GM21367 (cell line): ENCODE data around the gene CRPPA.
"Not testable (repeated sequence)": the region's sequence is repeated elsewhere in the genome, so short reads cannot be mapped to it uniquely, and the experiment has no call there.

Experiments
- ATAC-seq: cut with Tn5 transposase; IDR thresholded peaks from one replicate; pipeline ENCODE4 v1.9.1; 2021; ENCODE audit not compliant: unreplicated experiment

CRPPA gene

DNA sequence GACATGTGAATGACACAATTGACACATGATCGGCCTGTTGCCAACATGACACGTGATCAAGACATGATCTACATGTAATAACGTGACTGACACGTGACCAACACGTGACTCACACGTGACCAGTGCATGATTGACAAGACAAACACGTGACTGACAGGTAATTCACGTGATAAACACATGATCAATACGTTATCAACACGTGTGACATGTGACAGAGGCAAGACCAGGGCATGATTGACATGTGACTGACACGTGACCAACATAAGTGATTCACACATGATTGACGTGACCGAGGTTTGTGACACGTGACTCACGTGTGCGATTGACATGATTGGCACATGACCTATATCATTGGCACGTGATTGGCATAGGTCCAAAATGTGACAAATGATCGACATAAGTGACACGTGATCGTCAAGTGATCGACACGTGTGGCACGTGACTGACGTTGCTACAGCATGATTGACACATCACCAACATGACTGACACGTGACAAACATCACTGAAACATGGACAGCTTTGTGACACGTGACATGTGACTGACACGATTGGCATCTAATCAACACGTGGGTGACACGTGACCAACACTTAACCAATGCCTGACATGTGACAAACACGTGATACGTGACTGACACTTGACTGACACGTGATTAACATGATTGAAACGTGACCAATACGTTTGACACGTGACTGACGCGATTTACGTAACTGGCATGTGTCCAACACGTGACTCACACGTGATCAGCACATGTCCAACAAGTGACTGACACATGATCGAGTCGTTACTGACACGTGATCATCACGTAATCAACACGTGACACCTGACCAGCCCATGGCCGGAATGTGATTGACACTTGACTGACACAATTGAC, 23.0 kb downstream of the CRPPA start:
- no peak for ATAC-seq

DNA sequence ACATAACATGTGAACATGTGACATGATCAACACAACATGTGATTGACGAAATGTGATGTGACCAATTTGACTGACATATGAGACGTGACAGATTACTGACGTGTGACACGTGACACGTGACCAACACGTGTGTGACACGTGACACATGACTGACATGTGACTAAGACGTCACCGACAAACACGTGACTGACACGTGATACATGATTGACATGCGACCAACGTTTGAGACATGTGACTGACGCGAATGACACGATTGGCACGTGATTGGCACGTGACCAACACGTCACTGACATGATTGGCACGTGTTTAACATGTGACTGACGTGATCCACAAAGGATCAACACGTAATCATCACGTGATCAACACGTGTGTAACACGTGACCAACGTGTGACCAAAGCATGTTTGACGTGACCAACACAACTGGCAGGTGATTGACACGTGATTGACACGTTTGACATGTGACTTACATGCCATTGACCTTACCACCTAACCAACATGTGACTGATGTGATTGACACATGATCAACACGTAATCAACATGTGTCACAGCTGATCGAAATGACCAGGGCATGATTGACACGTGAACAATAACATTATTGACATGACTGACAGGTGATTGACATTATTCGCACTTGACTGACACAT, 23.7 kb downstream of the CRPPA start:
- ATAC-seq, result no peak

DNA sequence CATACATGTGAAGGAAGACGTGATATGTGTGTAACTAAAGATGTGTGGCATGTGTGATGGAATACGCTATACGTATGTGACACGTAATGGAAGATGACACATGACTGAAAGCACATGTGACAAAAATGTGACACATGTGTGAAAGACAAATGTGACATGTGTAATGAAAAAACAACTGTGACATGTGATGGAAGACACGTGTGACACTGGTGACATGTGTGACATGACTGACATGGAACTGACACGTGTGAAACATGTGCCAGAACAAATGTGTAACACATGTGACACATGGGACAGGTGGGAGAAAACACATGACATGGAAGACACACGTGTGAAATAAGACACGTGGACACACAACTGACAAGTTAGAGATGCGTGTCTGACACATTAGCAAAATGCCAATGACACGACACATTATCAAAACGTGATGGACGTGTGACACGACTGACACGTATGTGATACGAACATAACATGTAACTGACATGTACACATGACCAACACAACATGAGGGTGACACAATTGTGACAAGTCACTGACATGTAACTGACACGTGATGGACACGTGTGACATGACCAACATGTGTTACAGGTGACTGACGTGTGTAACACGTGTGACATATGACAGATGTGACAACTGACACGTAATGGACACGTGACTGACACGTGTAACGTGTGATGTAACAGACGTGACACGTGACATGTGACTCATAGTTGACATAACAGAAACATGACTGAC, 24.4 kb downstream of the CRPPA start:
- no peak for ATAC-seq

- ATAC-seq, result no peak
Observed at GRCh38 chr7:16395121-16395520, 26.2 kb downstream of the CRPPA start.

- no peak for ATAC-seq
Observed at GRCh38 chr7:16393862-16394422, 27.4 kb downstream of the CRPPA start.

DNA sequence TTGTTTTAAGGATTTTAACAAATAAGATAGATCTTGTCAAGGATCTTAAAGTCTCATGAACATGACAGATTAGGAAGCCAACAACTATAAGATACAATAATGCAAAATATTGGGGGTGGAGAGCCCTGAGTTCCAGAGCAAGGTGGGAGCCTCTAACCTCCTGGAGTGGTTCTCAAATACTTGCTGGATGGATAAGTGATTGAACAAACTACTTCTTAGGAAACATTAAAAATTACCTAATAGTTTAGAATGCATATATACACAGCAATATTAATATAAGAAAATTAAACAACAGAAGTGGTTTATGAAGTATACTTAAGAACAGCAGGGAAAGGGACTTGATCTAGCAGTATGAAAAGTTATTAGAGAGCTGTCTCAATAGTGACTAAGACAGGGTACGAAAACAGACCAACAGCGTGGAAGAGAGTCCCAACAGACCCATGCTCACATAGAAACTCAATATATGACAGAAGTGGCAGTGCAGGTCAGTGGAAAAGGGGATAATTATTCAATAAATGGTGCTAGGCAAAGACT, 28.3 kb downstream of the CRPPA start:
- no peak for ATAC-seq

DNA sequence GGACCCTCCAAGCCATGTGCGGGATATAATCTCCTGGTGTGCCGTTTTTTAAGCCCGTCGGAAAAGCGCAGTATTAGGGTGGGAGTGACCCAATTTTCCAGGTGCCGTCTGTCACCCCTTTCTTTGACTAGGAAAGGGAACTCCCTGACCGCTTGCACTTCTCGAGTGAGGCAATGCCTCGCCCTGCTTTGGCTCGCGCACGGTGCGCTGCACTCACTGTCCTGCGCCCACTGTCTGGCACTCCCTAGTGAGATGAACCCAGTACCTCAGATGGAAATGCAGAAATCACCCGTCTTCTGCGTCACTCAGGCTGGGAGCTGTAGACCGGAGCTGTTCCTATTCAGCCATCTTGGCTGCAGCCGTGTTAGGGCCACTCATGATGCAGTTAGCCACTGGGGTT, 37.6 kb downstream of the CRPPA start:
- not testable (repeated sequence) for ATAC-seq

- ATAC-seq, result not testable (repeated sequence)
Observed at GRCh38 chr7:16383103-16383502, 38.2 kb downstream of the CRPPA start.
